Measurements from ENCODE around the gene MBTPS1.

GRCh38 chr16:84068783-84069462, 47.8 kb downstream of the MBTPS1 start:
- no peak for TF ChIP-seq CTCF (IDR thresholded peaks at IDR 0.05; ENCODE audit: poor library complexity, severe bottlenecking)
- TF ChIP-seq EZH2 (IDR thresholded peaks at IDR 0.05; ENCODE audit: borderline replicate concordance, insufficient read depth, low read length, poor library complexity, severe bottlenecking): no peak
- TF ChIP-seq EP300 (conservative IDR thresholded peaks at IDR 0.05; ENCODE audit: poor library complexity, severe bottlenecking): no peak
- TF ChIP-seq POLR2AphosphoS5 (IDR thresholded peaks at IDR 0.05): no peak
- TF ChIP-seq RAD21 (conservative IDR thresholded peaks at IDR 0.05): no peak
- TF ChIP-seq TAF1 (IDR thresholded peaks at IDR 0.05; ENCODE audit: low read depth): no peak
- no peak for TF ChIP-seq SMC3 (conservative IDR thresholded peaks at IDR 0.05; ENCODE audit: poor library complexity)
- no peak for TF ChIP-seq MXI1 (conservative IDR thresholded peaks at IDR 0.05; ENCODE audit: poor library complexity, severe bottlenecking)

Data from neural cell (in vitro differentiated cells).